KMS-11 (cell line): ENCODE measurements around the gene PRKCH.

Source experiments
- H2AFZ ChIP-seq: fragments of 200-600 bp; sonication (generic); 2 replicates; pipeline ENCODE4 v1.6.1; 2016; ENCODE audit warnings: antibody characterized with exemption, mixed run types, low read depth
- H3K27ac ChIP-seq: fragments of 200-600 bp; sonication (generic); 2 replicates; pipeline ENCODE4 v1.6.1; 2016; ENCODE audit warnings: mild to moderate bottlenecking, mixed run types
- H3K27me3 ChIP-seq: fragments of 200-600 bp; sonication (generic); 2 replicates; pipeline ENCODE4 v1.6.1; 2017; ENCODE audit warnings: mild to moderate bottlenecking, low read depth, mixed run types, moderate library complexity; ENCODE audit not compliant: insufficient read depth
- H3K36me3 ChIP-seq: fragments of 200-600 bp; sonication (generic); 2 replicates; pipeline ENCODE4 v1.6.1; 2017; ENCODE audit warnings: mild to moderate bottlenecking, mixed run types; ENCODE audit not compliant: insufficient read depth
- H3K4me1 ChIP-seq: fragments of 200-600 bp; sonication (generic); 2 replicates; pipeline ENCODE4 v1.6.1; 2016; ENCODE audit warnings: mild to moderate bottlenecking, low read depth, mixed run types; ENCODE audit not compliant: poor library complexity, severe bottlenecking
- H3K4me2 ChIP-seq: fragments of 200-600 bp; sonication (generic); 2 replicates; pipeline ENCODE4 v1.7.0; 2016; ENCODE audit warnings: mild to moderate bottlenecking, mixed run types
- H3K4me3 ChIP-seq: fragments of 200-600 bp; sonication (generic); IDR thresholded peaks from 2 replicates; pipeline ENCODE4 v1.6.1; 2017; ENCODE audit warnings: low read depth, low read length, mixed read lengths; ENCODE audit not compliant: insufficient read depth
- H3K79me2 ChIP-seq: fragments of 200-600 bp; sonication (generic); 2 replicates; pipeline ENCODE4 v1.6.1; 2016; ENCODE audit warnings: low read depth, mixed run types; ENCODE audit not compliant: insufficient read depth
- H3K9ac ChIP-seq: fragments of 200-600 bp; sonication (generic); 2 replicates; pipeline ENCODE4 v1.6.1; 2016; ENCODE audit warnings: mild to moderate bottlenecking, mixed run types
- H4K20me1 ChIP-seq: fragments of 200-600 bp; sonication (generic); 2 replicates; pipeline ENCODE4 v1.6.1; 2016; ENCODE audit warnings: mild to moderate bottlenecking, mixed run types; ENCODE audit not compliant: insufficient read depth
- CTCF ChIP-seq: fragments of 200-600 bp; sonication (generic); conservative IDR thresholded peaks from 2 replicates; pipeline ENCODE4 v1.6.1; 2017; ENCODE audit warnings: low read depth, mild to moderate bottlenecking, antibody characterized with exemption, low read length, moderate library complexity, mixed read lengths

Gene PRKCH

DNA sequence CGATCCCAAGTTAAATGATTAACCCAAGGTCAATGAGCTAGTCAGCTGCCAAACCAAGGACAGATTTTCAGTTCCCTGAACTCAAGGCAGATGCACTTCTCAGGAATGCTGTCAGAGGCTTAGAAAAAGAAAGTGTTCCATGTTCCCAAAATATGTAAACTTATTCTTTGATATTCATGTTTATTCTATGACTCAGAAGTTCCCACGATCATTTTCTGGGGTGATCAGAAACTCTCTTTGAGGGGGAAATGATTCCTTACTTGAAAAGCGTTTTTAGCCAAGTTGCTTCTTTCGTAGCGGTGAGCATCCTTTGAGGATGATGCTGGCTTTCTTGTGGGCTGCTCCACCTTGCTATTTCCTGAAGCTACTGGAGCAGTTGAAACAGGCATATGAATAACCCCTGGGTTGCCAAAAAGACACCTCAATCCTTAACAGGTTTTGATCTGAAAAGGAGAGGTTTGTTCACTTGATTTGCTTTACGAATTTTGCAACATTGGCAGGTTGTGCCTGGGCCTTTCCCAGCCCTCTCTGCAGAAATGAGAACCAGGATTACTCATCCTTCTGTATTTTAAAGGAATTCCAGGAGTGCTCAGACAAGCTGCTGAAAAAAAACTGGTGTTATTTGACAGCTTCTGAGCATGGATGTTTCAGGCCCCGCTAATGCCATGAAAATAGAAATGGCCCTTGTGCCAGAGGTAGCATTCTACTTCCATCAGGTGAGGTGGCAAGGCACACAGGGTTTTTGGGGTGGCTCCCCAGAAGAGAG lies 252.6 kb downstream of the PRKCH start:
- no peak for TF ChIP-seq CTCF
- no peaks in the 10 kb centered on the region for H4K20me1 ChIP-seq
- no peak overlapping the region for H2AFZ ChIP-seq
- no peak overlapping the region for H3K4me3 ChIP-seq
- no peaks in the 10 kb centered on the region for H3K4me1 ChIP-seq
- H3K27me3 ChIP-seq = no peaks in the 10 kb centered on the region
- no peaks in the 10 kb centered on the region for H3K36me3 ChIP-seq
- H3K4me2 ChIP-seq = no peak overlapping the region
- H3K9ac ChIP-seq = no peak overlapping the region
- H3K27ac ChIP-seq = no peak overlapping the region
- H3K79me2 ChIP-seq = no peaks in the 10 kb centered on the region

DNA sequence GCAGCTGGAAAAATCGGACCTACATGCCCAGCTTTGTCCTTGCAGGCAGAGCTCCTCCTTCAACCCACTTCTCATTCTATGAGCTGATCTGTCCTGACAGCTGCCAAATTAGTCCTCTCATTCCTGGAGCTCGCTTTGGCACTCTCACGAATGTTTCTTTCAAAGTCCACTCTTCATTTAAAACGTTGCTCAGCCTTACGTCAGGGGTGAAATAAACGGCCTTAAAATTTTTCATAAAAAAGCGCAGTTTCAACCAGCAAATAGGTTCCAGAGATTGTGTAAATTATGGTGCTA lies 253.1 kb downstream of the PRKCH start:
- Histone ChIP-seq H3K4me2 (no peak overlapping the region), H3K9ac (no peak overlapping the region), H4K20me1 (no peaks in the 10 kb centered on the region), H3K4me1 (no peaks in the 10 kb centered on the region), H3K27ac (no peak overlapping the region), H2AFZ (no peak overlapping the region), H3K36me3 (no peaks in the 10 kb centered on the region), H3K79me2 (no peaks in the 10 kb centered on the region), H3K27me3 (no peaks in the 10 kb centered on the region), H3K4me3 (no peak overlapping the region)
- no peak for TF ChIP-seq CTCF

GRCh38 chr14:61575126-61575525 lies 253.7 kb downstream of the PRKCH start:
- Histone ChIP-seq H2AFZ (no peak overlapping the region), H3K27ac (no peak overlapping the region), H3K27me3 (no peaks in the 10 kb centered on the region), H3K9ac (no peak overlapping the region), H3K36me3 (no peaks in the 10 kb centered on the region), H3K4me3 (no peak overlapping the region), H3K4me1 (no peaks in the 10 kb centered on the region), H3K4me2 (no peak overlapping the region), H3K79me2 (no peaks in the 10 kb centered on the region), H4K20me1 (no peaks in the 10 kb centered on the region)
- no peak for TF ChIP-seq CTCF

GRCh38 chr14:61575551-61576150 lies 254.3 kb downstream of the PRKCH start:
- H3K9ac ChIP-seq = no peak overlapping the region
- no peaks in the 10 kb centered on the region for H3K27me3 ChIP-seq
- H3K4me3 ChIP-seq = no peak overlapping the region
- no peaks in the 10 kb centered on the region for H3K4me1 ChIP-seq
- H4K20me1 ChIP-seq = no peaks in the 10 kb centered on the region
- TF ChIP-seq CTCF = no peak
- H3K27ac ChIP-seq = no peak overlapping the region
- H3K79me2 ChIP-seq = no peaks in the 10 kb centered on the region
- H3K36me3 ChIP-seq = no peaks in the 10 kb centered on the region
- no peak overlapping the region for H3K4me2 ChIP-seq
- no peak overlapping the region for H2AFZ ChIP-seq
